Caco-2 (cell line): ENCODE measurements around the gene ABLIM2. TPM values are rescaled to one million over a fixed set of nuclear protein-coding genes. Genes with fewer than 3 reads are reported as not detected.

Experiments used
- BruUV-seq: library from RNA; stranded (reverse); fragments of 400-500 nt; replicated peaks from 2 replicates; lab custom pipeline; 2021; lab: Mats Ljungman, UMichigan
- CTCF ChIA-PET: fragments of 300-600 bp; sonication (Branson Sonifier 250); formaldehyde crosslinking; loops from one replicate; lab custom pipeline; 2022; ENCODE audit warnings: antibody characterized with exemption; lab: Charles Lee
- POLR2A ChIA-PET: fragments of 300-600 bp; sonication (Branson Sonifier 250); formaldehyde crosslinking; loops from one replicate; lab custom pipeline; 2022; ENCODE audit warnings: antibody characterized with exemption; lab: Charles Lee
- DNase-seq, 2 experiments: peaks; one replicate each; pipeline versions ENCODE4 v3.0.0 to v3.0.0-alpha.2; 2020 to 2022
- H3K27me3 ChIP-seq: replicated peaks from 2 replicates; pipeline ENCODE4 v1.6.0; 2011; ENCODE audit warnings: low read length; ENCODE audit not compliant: control insufficient read depth, insufficient read depth
- H3K36me3 ChIP-seq: 2 replicates; pipeline ENCODE4 v1.5.1; 2011; ENCODE audit warnings: low read length; ENCODE audit not compliant: control insufficient read depth, insufficient read depth
- H3K4me1 ChIP-seq: fragments of 250-450 bp; sonication (Bioruptor Pico); 2 replicates; pipeline ENCODE4 v1.5.1; 2020; ENCODE audit warnings: mild to moderate bottlenecking
- H3K4me3 ChIP-seq: 2 replicates; pipeline ENCODE4 v1.5.1; 2011; ENCODE audit warnings: low read depth, mild to moderate bottlenecking, control low read depth, low read length
- H3K9me3 ChIP-seq: fragments of 250-450 bp; sonication (Bioruptor Pico); 2 replicates; pipeline ENCODE4 v1.5.1; 2020; ENCODE audit warnings: mild to moderate bottlenecking, moderate library complexity
- H3K27ac Mint-ChIP-seq: one replicate; pipeline ENCODE4 v1.8.0; 2022; ENCODE audit warnings: mixed read lengths; ENCODE audit not compliant: unreplicated experiment
- H3K27me3 Mint-ChIP-seq: one replicate; pipeline ENCODE4 v1.8.0; 2022; ENCODE audit warnings: mixed read lengths; ENCODE audit not compliant: insufficient read depth, unreplicated experiment
- H3K36me3 Mint-ChIP-seq: one replicate; pipeline ENCODE4 v1.8.0; 2022; ENCODE audit warnings: mild to moderate bottlenecking, mixed read lengths; ENCODE audit not compliant: insufficient read depth, unreplicated experiment
- H3K4me1 Mint-ChIP-seq: one replicate; pipeline ENCODE4 v1.8.0; 2022; ENCODE audit warnings: low read depth, mixed read lengths; ENCODE audit not compliant: unreplicated experiment
- H3K4me3 Mint-ChIP-seq: one replicate; pipeline ENCODE4 v1.8.0; 2022; ENCODE audit warnings: mild to moderate bottlenecking, moderate library complexity, mixed read lengths; ENCODE audit not compliant: unreplicated experiment
- H3K9me3 Mint-ChIP-seq: one replicate; pipeline ENCODE4 v1.8.0; 2022; ENCODE audit warnings: mixed read lengths; ENCODE audit not compliant: unreplicated experiment
- intact Hi-C: fragments of 100-400 bp; cut with micrococcal nuclease; formaldehyde crosslinking; loops from one replicate; pipeline ENCODE4 v1.10.0; 2022; ENCODE audit not compliant: unreplicated experiment
- total RNA-seq: library from RNA; stranded (reverse); gene quantifications from 2 replicates; pipeline ENCODE4 v1.2.3, GENCODE V29; 2022
- TF ChIP-seq, protein P1 (sequence below), 2 experiments: fragments of 200-600 bp in 1 of 2; IDR thresholded peaks; 1 replicate in 1 of 2; 2 replicates in 1 of 2; pipeline versions ENCODE4 v1.5.1 to v1.8.0; 2011 to 2022; ENCODE audit warnings: antibody characterized with exemption in 1 of 2, control low read depth in 1 of 2, inconsistent platforms in 1 of 2, low read depth in 1 of 2, low read length in 1 of 2, mild to moderate bottlenecking in 1 of 2, moderate library complexity in 1 of 2; ENCODE audit not compliant: insufficient read depth in 1 of 2, severe bottlenecking in 1 of 2, unreplicated experiment in 1 of 2

The ABLIM2 gene
- total RNA-seq, 1 experiment from 2014 or later: 0.23 TPM

- DNase-seq: no peak
- H3K27ac Mint-ChIP-seq: peak overlapping the region; percentile 59
- no peaks in the 10 kb centered on the region for H3K27me3 Mint-ChIP-seq
- no peaks in the 10 kb centered on the region for H3K36me3 ChIP-seq
- ChIA-PET CTCF (no interaction called here), POLR2A (no interaction called here)
- no TSS peak for BruUV-seq
- H3K4me3 ChIP-seq: no peak overlapping the region
- H3K4me1 ChIP-seq: no peaks in the 10 kb centered on the region
- no peaks in the 10 kb centered on the region for H3K9me3 Mint-ChIP-seq
- TF ChIP-seq, protein P1, sequence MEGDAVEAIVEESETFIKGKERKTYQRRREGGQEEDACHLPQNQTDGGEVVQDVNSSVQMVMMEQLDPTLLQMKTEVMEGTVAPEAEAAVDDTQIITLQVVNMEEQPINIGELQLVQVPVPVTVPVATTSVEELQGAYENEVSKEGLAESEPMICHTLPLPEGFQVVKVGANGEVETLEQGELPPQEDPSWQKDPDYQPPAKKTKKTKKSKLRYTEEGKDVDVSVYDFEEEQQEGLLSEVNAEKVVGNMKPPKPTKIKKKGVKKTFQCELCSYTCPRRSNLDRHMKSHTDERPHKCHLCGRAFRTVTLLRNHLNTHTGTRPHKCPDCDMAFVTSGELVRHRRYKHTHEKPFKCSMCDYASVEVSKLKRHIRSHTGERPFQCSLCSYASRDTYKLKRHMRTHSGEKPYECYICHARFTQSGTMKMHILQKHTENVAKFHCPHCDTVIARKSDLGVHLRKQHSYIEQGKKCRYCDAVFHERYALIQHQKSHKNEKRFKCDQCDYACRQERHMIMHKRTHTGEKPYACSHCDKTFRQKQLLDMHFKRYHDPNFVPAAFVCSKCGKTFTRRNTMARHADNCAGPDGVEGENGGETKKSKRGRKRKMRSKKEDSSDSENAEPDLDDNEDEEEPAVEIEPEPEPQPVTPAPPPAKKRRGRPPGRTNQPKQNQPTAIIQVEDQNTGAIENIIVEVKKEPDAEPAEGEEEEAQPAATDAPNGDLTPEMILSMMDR (IDR thresholded peaks at IDR 0.05; ENCODE audit: insufficient read depth in 1 of 2, low read depth in 1 of 2, low read length in 1 of 2, severe bottlenecking in 1 of 2, unreplicated experiment in 1 of 2): no peak
- H3K36me3 Mint-ChIP-seq: peaks cover 11% of the 10 kb centered on the region
- H3K4me3 Mint-ChIP-seq: no peak overlapping the region
- intact Hi-C loops: no loop called here
- peaks cover 27% of the 10 kb centered on the region for H3K4me1 Mint-ChIP-seq
- no peaks in the 10 kb centered on the region for H3K27me3 ChIP-seq
- no peaks in the 10 kb centered on the region for H3K9me3 ChIP-seq
Measured at GRCh38 chr4:7933651-7934510, 224.7 kb downstream of the ABLIM2 start.

GRCh38 chr4:7932287-7932686, 226.3 kb downstream of the ABLIM2 start:
- Histone ChIP-seq H3K4me3 (no peak overlapping the region), H3K4me1 (no peaks in the 10 kb centered on the region), H3K36me3 (no peaks in the 10 kb centered on the region), H3K9me3 (no peaks in the 10 kb centered on the region), H3K27me3 (no peaks in the 10 kb centered on the region)
- Mint-ChIP-seq H3K4me1 (peaks cover 15% of the 10 kb centered on the region), H3K9me3 (no peaks in the 10 kb centered on the region), H3K27me3 (no peaks in the 10 kb centered on the region), H3K27ac (no peak overlapping the region), H3K4me3 (no peak overlapping the region), H3K36me3 (peaks cover 11% of the 10 kb centered on the region)
- TF ChIP-seq, protein P1 (IDR thresholded peaks at IDR 0.05; ENCODE audit: insufficient read depth in 1 of 2, low read depth in 1 of 2, low read length in 1 of 2, severe bottlenecking in 1 of 2, unreplicated experiment in 1 of 2): no peak
- no TSS peak for BruUV-seq
- intact Hi-C loops: no loop called here
- no peak for DNase-seq
- ChIA-PET CTCF (no interaction called here), POLR2A (no interaction called here)

- no peaks in the 10 kb centered on the region for H3K9me3 ChIP-seq
- H3K27me3 Mint-ChIP-seq: no peaks in the 10 kb centered on the region
- peaks cover 9% of the 10 kb centered on the region for H3K36me3 Mint-ChIP-seq
- no TSS peak for BruUV-seq
- H3K27me3 ChIP-seq: no peaks in the 10 kb centered on the region
- H3K4me3 ChIP-seq: no peak overlapping the region
- no peaks in the 10 kb centered on the region; the same call in 1 of the 2 replicates for H3K36me3 ChIP-seq
- peak; percentile 38 to 47 for DNase-seq
- no peaks in the 10 kb centered on the region for H3K4me1 ChIP-seq
- ChIA-PET POLR2A (interaction anchor here (0.9 kb wide), 1 partner anchor 11 kb away, joined by 5 read pairs; the partner anchor contains the start of gene AFAP1), CTCF (interaction anchor here (1.0 to 1.6 kb wide), 2 partner anchors 85 to 125 kb away, joined by 3 read pairs; no protein-coding TSS in a partner anchor)
- H3K9me3 Mint-ChIP-seq: no peaks in the 10 kb centered on the region
- TF ChIP-seq, protein P1 (IDR thresholded peaks at IDR 0.05; ENCODE audit: insufficient read depth in 1 of 2, low read depth in 1 of 2, low read length in 1 of 2, severe bottlenecking in 1 of 2, unreplicated experiment in 1 of 2): no peak
- intact Hi-C loops: loop anchor here (1.0 to 5.0 kb wide), 2 partner anchors 52 to 125 kb away; no protein-coding TSS in a partner anchor
- H3K4me3 Mint-ChIP-seq: no peak overlapping the region
- H3K27ac Mint-ChIP-seq: no peak overlapping the region
- peaks cover 13% of the 10 kb centered on the region for H3K4me1 Mint-ChIP-seq
Measured at GRCh38 chr4:7929118-7929951, 229.3 kb downstream of the ABLIM2 start.
